Adrenal gland (tissue), 12 donors: ENCODE measurements around the gene SLC24A3. TPM values are rescaled to one million over a fixed set of nuclear protein-coding genes. Genes with fewer than 3 reads are reported as not detected.

Experiments
- DNase-seq, 7 donors: peaks; one replicate each; pipeline ENCODE4 v3.0.0-alpha.2; 2019 to 2020
- H3K27ac ChIP-seq, 5 donors: fragments of 200-600 bp; sonication (generic) in 4 of 5; 1 replicate in 3 of 5; 2 replicates in 2 of 5; pipeline versions ENCODE4 v1.5.1 to v1.8.0; 2016 to 2020; ENCODE audit warnings: mild to moderate bottlenecking in 1 of 5
- H3K27me3 ChIP-seq: fragments of 200-600 bp; 2 replicates; pipeline ENCODE4 v1.8.0; 2021
- H3K36me3 ChIP-seq, 2 donors: fragments of 200-600 bp; replicated peaks in 1 of 2; 1 replicate in 1 of 2; 2 replicates in 1 of 2; pipeline versions ENCODE4 v1.5.1 to v1.8.0; 2018 to 2022
- H3K4me1 ChIP-seq, 2 donors: fragments of 200-600 bp; replicated peaks in 1 of 2; 1 replicate in 1 of 2; 2 replicates in 1 of 2; pipeline versions ENCODE4 v1.5.1 to v1.8.0; 2018 to 2021
- H3K4me3 ChIP-seq, 4 donors: fragments of 200-600 bp; sonication (generic) in 3 of 4; one replicate each; pipeline ENCODE4 v1.5.1; 2016 to 2018
- H3K9me3 ChIP-seq, 3 donors: fragments of 200-600 bp; sonication (generic) in 1 of 3; replicated peaks in 1 of 3; 1 replicate in 2 of 3; 2 replicates in 1 of 3; pipeline versions ENCODE4 v1.5.1 to v1.8.0; 2016 to 2021
- POLR2A ChIP-seq, 2 donors: fragments of 450-650 bp; IDR thresholded peaks; one replicate each; pipeline ENCODE4 v1.6.1; 2017; ENCODE audit warnings: antibody characterized with exemption in 2 of 2, mild to moderate bottlenecking in 2 of 2, moderate library complexity in 1 of 2
- WGBS, 4 donors: extraction: QIAGEN DNeasy Blood & Tissue Kit in 2 of 4; methylation state at CpG; one replicate each; pipeline versions ENCODE4 v1.1.5 to v1.1.7; 2013 to 2017; 5-methylcytosine and 5-hydroxymethylcytosine counted together
- intact Hi-C, 2 donors: fragments of 100-400 bp; cut with DNase I; formaldehyde crosslinking; loops; one replicate each; pipeline versions ENCODE4 v1.14.1 to v1.15.0; 2022 to 2023
- polyA plus RNA-seq, 3 donors: library from polyadenylated mRNA; stranded (reverse); fragments of 200-250 nt in 2 of 3; fragments of 350-450 nt in 1 of 3; fragmentation: Illumina TruSeq in 1 of 3; extraction: RNeasy Lipid Tissue Mini Kit (QIAGEN cat#74804) in 1 of 3; gene quantifications; one replicate each; pipeline ENCODE4 v1.2.3, GENCODE V29; 2013 to 2014
- total RNA-seq, 9 donors: library from RNA; depleted of rRNA in 4 of 9; stranded (reverse); fragments of >200 nt in 4 of 9; fragments of 120-200 nt in 1 of 9; fragmentation: NEBNext Ultra II Directional in 1 of 9; extraction: Animal tissue kit (Norgen Biotek cat#: 25700) in 1 of 9; gene quantifications; one replicate each; pipeline versions ENCODE4 v1.1.0 to v1.2.4, GENCODE V29; 2013 to 2023
- TF ChIP-seq, protein P1 (sequence below), 6 experiments: fragments of 450-650 bp in 4 of 6; fragments of 200-600 bp in 2 of 6; sonication (generic) in 1 of 6; IDR thresholded peaks; 1 replicate in 5 of 6; 2 replicates in 1 of 6; pipeline versions ENCODE4 v1.5.1 to v1.8.0; 2016 to 2021; ENCODE audit warnings: antibody characterized with exemption in 6 of 6, mild to moderate bottlenecking in 2 of 6, moderate library complexity in 1 of 6
- donor health status: healthy with polysubstance abuse.
- donor health status: Bipolar disorder and iron deficiency.
- donor health status: DM: yes; HTN: yes; CAD: no.
- donor health status: DM: no; HTN: no; CAD: no.
- donor health status: DM: no; HTN: no; CAD: no.
- donor health status: DM: yes; HTN: yes; CAD: no.

The SLC24A3 gene
- total and polyA plus RNA-seq, 12 donors = 0.89 to 44.4 (median 2.7) TPM

DNA sequence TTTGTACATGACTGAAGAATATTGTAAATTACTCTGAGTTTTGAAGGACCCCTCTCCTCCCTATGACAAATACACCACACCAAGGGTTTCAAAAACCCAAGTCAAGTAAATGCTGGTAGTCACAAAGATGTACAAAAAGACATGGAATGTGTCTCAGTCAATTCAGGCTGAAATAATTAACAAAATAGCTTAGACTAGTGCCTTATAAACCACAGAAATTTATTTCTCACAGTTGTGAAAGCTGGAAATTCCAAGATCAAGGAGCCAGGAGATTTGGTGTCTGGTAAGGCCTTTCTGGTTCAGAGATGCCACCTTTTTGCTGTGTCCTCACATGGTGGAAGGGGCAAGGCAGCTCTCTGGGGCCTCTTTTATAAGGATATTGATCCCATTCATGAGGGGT is 343.3 kb downstream of the SLC24A3 start:
- no peak for DNase-seq
- H3K27me3 ChIP-seq = no peaks in the 10 kb centered on the region
- TF ChIP-seq, protein P1, sequence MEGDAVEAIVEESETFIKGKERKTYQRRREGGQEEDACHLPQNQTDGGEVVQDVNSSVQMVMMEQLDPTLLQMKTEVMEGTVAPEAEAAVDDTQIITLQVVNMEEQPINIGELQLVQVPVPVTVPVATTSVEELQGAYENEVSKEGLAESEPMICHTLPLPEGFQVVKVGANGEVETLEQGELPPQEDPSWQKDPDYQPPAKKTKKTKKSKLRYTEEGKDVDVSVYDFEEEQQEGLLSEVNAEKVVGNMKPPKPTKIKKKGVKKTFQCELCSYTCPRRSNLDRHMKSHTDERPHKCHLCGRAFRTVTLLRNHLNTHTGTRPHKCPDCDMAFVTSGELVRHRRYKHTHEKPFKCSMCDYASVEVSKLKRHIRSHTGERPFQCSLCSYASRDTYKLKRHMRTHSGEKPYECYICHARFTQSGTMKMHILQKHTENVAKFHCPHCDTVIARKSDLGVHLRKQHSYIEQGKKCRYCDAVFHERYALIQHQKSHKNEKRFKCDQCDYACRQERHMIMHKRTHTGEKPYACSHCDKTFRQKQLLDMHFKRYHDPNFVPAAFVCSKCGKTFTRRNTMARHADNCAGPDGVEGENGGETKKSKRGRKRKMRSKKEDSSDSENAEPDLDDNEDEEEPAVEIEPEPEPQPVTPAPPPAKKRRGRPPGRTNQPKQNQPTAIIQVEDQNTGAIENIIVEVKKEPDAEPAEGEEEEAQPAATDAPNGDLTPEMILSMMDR (IDR thresholded peaks at IDR 0.05) = no peak
- TF ChIP-seq POLR2A (IDR thresholded peaks at IDR 0.05) = no peak
- intact Hi-C loops = no loop called here
- peaks cover 0 to 11% of the 10 kb centered on the region in 2 donors for H3K4me1 ChIP-seq
- no peak overlapping the region for H3K27ac ChIP-seq
- no peaks in the 10 kb centered on the region for H3K9me3 ChIP-seq
- no peak overlapping the region for H3K4me3 ChIP-seq
- no peaks in the 10 kb centered on the region for H3K36me3 ChIP-seq

DNA sequence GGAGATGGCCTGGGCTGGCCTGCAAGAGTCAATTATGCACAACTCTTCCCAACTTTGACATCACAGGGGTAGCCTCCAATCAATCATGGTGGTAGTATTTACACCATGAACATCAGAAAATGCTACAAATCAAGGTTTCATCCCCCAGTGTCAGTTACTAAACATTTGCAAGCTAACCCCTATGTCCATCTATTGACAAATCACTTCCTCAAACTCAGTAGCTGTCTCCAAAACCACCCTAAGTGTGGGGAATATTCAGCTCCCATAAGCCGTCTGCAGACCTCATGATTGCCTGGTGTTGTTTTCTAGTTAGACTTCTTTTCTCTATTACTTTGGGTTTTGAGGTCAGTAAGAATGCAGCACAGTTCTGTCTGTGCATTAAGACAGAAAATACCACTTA is 344.8 kb downstream of the SLC24A3 start:
- peaks cover 0 to 4% of the 10 kb centered on the region in 2 donors for H3K4me1 ChIP-seq
- TF ChIP-seq, protein P1 (IDR thresholded peaks at IDR 0.05) = no peak
- TF ChIP-seq POLR2A (IDR thresholded peaks at IDR 0.05) = no peak
- no peaks in the 10 kb centered on the region for H3K9me3 ChIP-seq
- H3K4me3 ChIP-seq = no peak overlapping the region
- 55 to 87% (median 67%) methylated on average over 1 of the region's 1 CpG for WGBS, 4 donors
- intact Hi-C loops = no loop called here
- H3K36me3 ChIP-seq = no peaks in the 10 kb centered on the region
- H3K27me3 ChIP-seq = no peaks in the 10 kb centered on the region
- H3K27ac ChIP-seq = no peak overlapping the region
- DNase-seq = no peak

DNA sequence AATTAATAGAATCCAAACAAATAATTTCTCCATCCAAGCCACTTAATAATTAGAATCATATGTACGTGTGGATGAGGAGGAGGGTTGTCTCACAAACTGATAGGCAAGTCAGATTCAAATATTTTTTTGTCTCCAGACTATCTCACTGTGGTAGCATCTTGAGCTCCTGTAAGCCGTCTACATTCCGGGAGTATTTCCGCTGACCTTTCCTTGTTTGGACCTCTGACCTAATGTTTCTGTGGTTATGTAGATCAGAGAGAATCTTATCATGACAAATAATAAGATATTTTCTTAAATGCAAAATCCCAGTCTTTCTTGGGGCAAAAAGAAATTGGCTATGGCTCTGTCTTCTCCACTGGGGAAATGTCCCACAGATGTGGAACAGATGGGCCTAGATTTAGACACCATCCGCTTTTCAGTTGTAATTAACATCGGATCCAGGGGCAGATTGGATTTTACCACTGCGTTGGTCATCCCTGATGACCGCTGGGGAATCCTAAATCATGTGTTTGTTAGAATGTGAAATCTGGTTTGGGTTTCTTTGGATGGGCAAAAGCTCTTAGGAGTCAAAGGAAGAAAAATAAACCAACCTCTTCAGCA is 348.5 kb downstream of the SLC24A3 start:
- intact Hi-C loops = no loop called here
- Histone ChIP-seq H3K27ac (no peak overlapping the region), H3K9me3 (no peaks in the 10 kb centered on the region), H3K36me3 (no peaks in the 10 kb centered on the region), H3K4me3 (no peak overlapping the region), H3K27me3 (no peaks in the 10 kb centered on the region), H3K4me1 (no peaks in the 10 kb centered on the region)
- no peak for DNase-seq
- 59 to 70% (median 65%) methylated on average over 8 of the region's 8 CpGs for WGBS, 4 donors
- TF ChIP-seq POLR2A (IDR thresholded peaks at IDR 0.05) = no peak
- TF ChIP-seq, protein P1 (IDR thresholded peaks at IDR 0.05) = no peak

DNA sequence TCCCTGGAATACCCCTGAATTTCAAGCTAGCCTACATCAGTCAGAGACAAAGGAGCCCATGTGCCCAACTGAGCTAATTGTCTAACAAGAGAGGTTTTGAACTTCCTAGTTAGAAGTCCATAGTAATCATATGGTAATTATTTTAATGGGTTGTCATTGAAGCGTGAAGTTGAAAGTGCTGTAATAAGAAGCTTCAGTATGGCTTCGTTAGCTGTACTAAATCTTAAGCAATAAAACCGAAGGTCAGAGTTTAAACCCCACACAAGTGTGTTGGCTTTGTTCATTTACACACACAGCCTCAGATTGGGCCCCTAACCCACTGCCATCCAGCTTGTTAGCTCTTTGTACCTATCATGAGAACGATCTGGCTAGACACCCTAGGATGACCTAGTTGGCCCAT is 350.0 kb downstream of the SLC24A3 start:
- no peaks in the 10 kb centered on the region for H3K27me3 ChIP-seq
- no peak overlapping the region for H3K27ac ChIP-seq
- 82 to 88% (median 86%) methylated on average over 4 of the region's 4 CpGs for WGBS, 4 donors
- H3K36me3 ChIP-seq = no peaks in the 10 kb centered on the region
- no peaks in the 10 kb centered on the region for H3K9me3 ChIP-seq
- no peak overlapping the region for H3K4me3 ChIP-seq
- no peak for DNase-seq
- TF ChIP-seq, protein P1 (IDR thresholded peaks at IDR 0.05) = no peak
- TF ChIP-seq POLR2A (IDR thresholded peaks at IDR 0.05) = no peak
- intact Hi-C loops = no loop called here
- no peaks in the 10 kb centered on the region for H3K4me1 ChIP-seq
